ENCODE results near the gene PLEKHA6. TPM values are rescaled to one million over a fixed set of nuclear protein-coding genes. Genes with fewer than 3 reads are reported as not detected.
A peak's percentile ranks its signal among the peaks of the same experiment; 100 is the strongest.

PLEKHA6 gene
- total RNA-seq, 1 donor from 2014 or later, result 1.0 TPM

- Histone ChIP-seq H3K36me3 (ENCODE audit: control insufficient read depth in 3 of 3, insufficient read depth in 3 of 3, low read length in 3 of 3) (peaks cover 0 to 5% (median 0%) of the 10 kb centered on the region in 3 donors), H3K4me1 (ENCODE audit: control insufficient read depth in 3 of 3, insufficient read depth in 3 of 3, low read length in 3 of 3) (peaks cover 0 to 2% (median 0%) of the 10 kb centered on the region in 3 donors), H3K27me3 (ENCODE audit: control insufficient read depth in 3 of 3, insufficient read depth in 3 of 3, low read length in 3 of 3) (no peaks in the 10 kb centered on the region), H3K4me3 (ENCODE audit: low read length in 3 of 3) (no peak overlapping the region), H3K9me3 (ENCODE audit: control insufficient read depth in 3 of 3, low read length in 3 of 3) (no peaks in the 10 kb centered on the region), H3K27ac (ENCODE audit: low read depth, low read length) (no peak overlapping the region), H3K9ac (ENCODE audit: low read depth in 1 of 3, low read length in 3 of 3) (no peak overlapping the region)
These were observed 102.3 kb downstream of the PLEKHA6 start for GRCh38 chr1:204257446-204257845.

- peaks cover 0 to 5% (median 0%) of the 10 kb centered on the region in 3 donors for H3K36me3 ChIP-seq (ENCODE audit: control insufficient read depth in 3 of 3, insufficient read depth in 3 of 3, low read length in 3 of 3)
- H3K4me1 ChIP-seq (ENCODE audit: control insufficient read depth in 3 of 3, insufficient read depth in 3 of 3, low read length in 3 of 3), result peaks cover 0 to 5% (median 2%) of the 10 kb centered on the region in 3 donors
- H3K9me3 ChIP-seq (ENCODE audit: control insufficient read depth in 3 of 3, low read length in 3 of 3), result no peaks in the 10 kb centered on the region
- no peak overlapping the region for H3K4me3 ChIP-seq (ENCODE audit: low read length in 3 of 3)
- H3K27me3 ChIP-seq (ENCODE audit: control insufficient read depth in 3 of 3, insufficient read depth in 3 of 3, low read length in 3 of 3), result no peaks in the 10 kb centered on the region
- H3K27ac ChIP-seq (ENCODE audit: low read depth, low read length), result no peak overlapping the region
- H3K9ac ChIP-seq (ENCODE audit: low read depth in 1 of 3, low read length in 3 of 3), result no peak overlapping the region
These were observed 103.2 kb downstream of the PLEKHA6 start for GRCh38 chr1:204256531-204256930.

- Histone ChIP-seq H3K27ac (ENCODE audit: low read depth, low read length) (no peak overlapping the region), H3K4me3 (ENCODE audit: low read length in 3 of 3) (no peak overlapping the region), H3K9me3 (ENCODE audit: control insufficient read depth in 3 of 3, low read length in 3 of 3) (no peaks in the 10 kb centered on the region), H3K9ac (ENCODE audit: low read depth in 1 of 3, low read length in 3 of 3) (no peak overlapping the region), H3K27me3 (ENCODE audit: control insufficient read depth in 3 of 3, insufficient read depth in 3 of 3, low read length in 3 of 3) (no peaks in the 10 kb centered on the region), H3K4me1 (ENCODE audit: control insufficient read depth in 3 of 3, insufficient read depth in 3 of 3, low read length in 3 of 3) (peaks cover 0 to 9% (median 8%) of the 10 kb centered on the region in 3 donors), H3K36me3 (ENCODE audit: control insufficient read depth in 3 of 3, insufficient read depth in 3 of 3, low read length in 3 of 3) (peaks cover 0 to 2% (median 0%) of the 10 kb centered on the region in 3 donors)
These were observed 103.8 kb downstream of the PLEKHA6 start for GRCh38 chr1:204255966-204256365.

- Histone ChIP-seq H3K27me3 (ENCODE audit: control insufficient read depth in 3 of 3, insufficient read depth in 3 of 3, low read length in 3 of 3) (no peaks in the 10 kb centered on the region), H3K27ac (ENCODE audit: low read depth, low read length) (no peak overlapping the region)
These were observed 104.5 kb downstream of the PLEKHA6 start for GRCh38 chr1:204255225-204255624.

GRCh38 chr1:204254031-204254661 is 105.6 kb downstream of the PLEKHA6 start:
- H3K27ac ChIP-seq (ENCODE audit: low read depth, low read length), result no peak overlapping the region
- no peaks in the 10 kb centered on the region for H3K27me3 ChIP-seq (ENCODE audit: control insufficient read depth in 3 of 3, insufficient read depth in 3 of 3, low read length in 3 of 3)
- peaks cover 0 to 3% (median 0%) of the 10 kb centered on the region in 3 donors for H3K36me3 ChIP-seq (ENCODE audit: control insufficient read depth in 3 of 3, insufficient read depth in 3 of 3, low read length in 3 of 3)
- H3K4me1 ChIP-seq (ENCODE audit: control insufficient read depth in 3 of 3, insufficient read depth in 3 of 3, low read length in 3 of 3), result peaks cover 0 to 18% (median 14%) of the 10 kb centered on the region in 3 donors
- H3K9ac ChIP-seq (ENCODE audit: low read depth in 1 of 3, low read length in 3 of 3), result peak overlapping the region in 1 of 3 donors; percentile 8
- no peaks in the 10 kb centered on the region for H3K9me3 ChIP-seq (ENCODE audit: control insufficient read depth in 3 of 3, low read length in 3 of 3)
- H3K4me3 ChIP-seq (ENCODE audit: low read length in 3 of 3), result no peak overlapping the region

More at GRCh38 chr1:204255225-204255624, 104.5 kb downstream of the PLEKHA6 start:
- no peak overlapping the region for H3K9ac ChIP-seq (ENCODE audit: low read depth in 1 of 3, low read length in 3 of 3)
- H3K36me3 ChIP-seq (ENCODE audit: control insufficient read depth in 3 of 3, insufficient read depth in 3 of 3, low read length in 3 of 3), result peaks cover 0 to 2% (median 0%) of the 10 kb centered on the region in 3 donors
- no peaks in the 10 kb centered on the region for H3K9me3 ChIP-seq (ENCODE audit: control insufficient read depth in 3 of 3, low read length in 3 of 3)
- peaks cover 0 to 15% (median 14%) of the 10 kb centered on the region in 3 donors for H3K4me1 ChIP-seq (ENCODE audit: control insufficient read depth in 3 of 3, insufficient read depth in 3 of 3, low read length in 3 of 3)
- H3K4me3 ChIP-seq (ENCODE audit: low read length in 3 of 3), result no peak overlapping the region

- Histone ChIP-seq H3K4me1 (ENCODE audit: control insufficient read depth in 3 of 3, insufficient read depth in 3 of 3, low read length in 3 of 3) (peaks cover 0 to 18% (median 11%) of the 10 kb centered on the region in 3 donors), H3K4me3 (ENCODE audit: low read length in 3 of 3) (no peak overlapping the region), H3K36me3 (ENCODE audit: control insufficient read depth in 3 of 3, insufficient read depth in 3 of 3, low read length in 3 of 3) (peaks cover 0 to 8% (median 3%) of the 10 kb centered on the region in 3 donors), H3K27ac (ENCODE audit: low read depth, low read length) (no peak overlapping the region), H3K27me3 (ENCODE audit: control insufficient read depth in 3 of 3, insufficient read depth in 3 of 3, low read length in 3 of 3) (peaks cover 0 to 4% (median 0%) of the 10 kb centered on the region in 3 donors), H3K9ac (ENCODE audit: low read depth in 1 of 3, low read length in 3 of 3) (no peak overlapping the region), H3K9me3 (ENCODE audit: control insufficient read depth in 3 of 3, low read length in 3 of 3) (no peaks in the 10 kb centered on the region)
These were observed 107.6 kb downstream of the PLEKHA6 start for GRCh38 chr1:204251926-204252689.

GRCh38 chr1:204251286-204251685 is 108.4 kb downstream of the PLEKHA6 start:
- Histone ChIP-seq H3K27me3 (ENCODE audit: control insufficient read depth in 3 of 3, insufficient read depth in 3 of 3, low read length in 3 of 3) (peaks cover 0 to 4% (median 0%) of the 10 kb centered on the region in 3 donors), H3K9me3 (ENCODE audit: control insufficient read depth in 3 of 3, low read length in 3 of 3) (no peaks in the 10 kb centered on the region), H3K4me3 (ENCODE audit: low read length in 3 of 3) (no peak overlapping the region), H3K36me3 (ENCODE audit: control insufficient read depth in 3 of 3, insufficient read depth in 3 of 3, low read length in 3 of 3) (peaks cover 0 to 6% (median 3%) of the 10 kb centered on the region in 3 donors), H3K27ac (ENCODE audit: low read depth, low read length) (no peak overlapping the region), H3K4me1 (ENCODE audit: control insufficient read depth in 3 of 3, insufficient read depth in 3 of 3, low read length in 3 of 3) (peaks cover 0 to 18% (median 11%) of the 10 kb centered on the region in 3 donors), H3K9ac (ENCODE audit: low read depth in 1 of 3, low read length in 3 of 3) (no peak overlapping the region)

- H3K27me3 ChIP-seq (ENCODE audit: control insufficient read depth in 3 of 3, insufficient read depth in 3 of 3, low read length in 3 of 3), result peaks cover 0 to 4% (median 0%) of the 10 kb centered on the region in 3 donors
- H3K36me3 ChIP-seq (ENCODE audit: control insufficient read depth in 3 of 3, insufficient read depth in 3 of 3, low read length in 3 of 3), result peaks cover 0 to 8% (median 3%) of the 10 kb centered on the region in 3 donors
- H3K27ac ChIP-seq (ENCODE audit: low read depth, low read length), result no peak overlapping the region
- H3K4me3 ChIP-seq (ENCODE audit: low read length in 3 of 3), result no peak overlapping the region
- no peak overlapping the region for H3K9ac ChIP-seq (ENCODE audit: low read depth in 1 of 3, low read length in 3 of 3)
- no peaks in the 10 kb centered on the region for H3K9me3 ChIP-seq (ENCODE audit: control insufficient read depth in 3 of 3, low read length in 3 of 3)
- H3K4me1 ChIP-seq (ENCODE audit: control insufficient read depth in 3 of 3, insufficient read depth in 3 of 3, low read length in 3 of 3), result peaks cover 0 to 18% (median 11%) of the 10 kb centered on the region in 3 donors
These were observed 109.2 kb downstream of the PLEKHA6 start for GRCh38 chr1:204250428-204251030.

- Histone ChIP-seq H3K27me3 (ENCODE audit: control insufficient read depth in 3 of 3, insufficient read depth in 3 of 3, low read length in 3 of 3) (peaks cover 0 to 4% (median 0%) of the 10 kb centered on the region in 3 donors), H3K4me1 (ENCODE audit: control insufficient read depth in 3 of 3, insufficient read depth in 3 of 3, low read length in 3 of 3) (peaks cover 0 to 18% (median 11%) of the 10 kb centered on the region in 3 donors), H3K4me3 (ENCODE audit: low read length in 3 of 3) (no peak overlapping the region), H3K9me3 (ENCODE audit: control insufficient read depth in 3 of 3, low read length in 3 of 3) (no peaks in the 10 kb centered on the region), H3K9ac (ENCODE audit: low read depth in 1 of 3, low read length in 3 of 3) (peak overlapping the region in 1 of 3 donors; percentile 25), H3K36me3 (ENCODE audit: control insufficient read depth in 3 of 3, insufficient read depth in 3 of 3, low read length in 3 of 3) (peaks cover 0 to 10% (median 3%) of the 10 kb centered on the region in 3 donors), H3K27ac (ENCODE audit: low read depth, low read length) (no peak overlapping the region)
These were observed 109.8 kb downstream of the PLEKHA6 start for GRCh38 chr1:204249736-204250427.
